ENCODE results near the gene PEG3.

The PEG3 gene

DNA sequence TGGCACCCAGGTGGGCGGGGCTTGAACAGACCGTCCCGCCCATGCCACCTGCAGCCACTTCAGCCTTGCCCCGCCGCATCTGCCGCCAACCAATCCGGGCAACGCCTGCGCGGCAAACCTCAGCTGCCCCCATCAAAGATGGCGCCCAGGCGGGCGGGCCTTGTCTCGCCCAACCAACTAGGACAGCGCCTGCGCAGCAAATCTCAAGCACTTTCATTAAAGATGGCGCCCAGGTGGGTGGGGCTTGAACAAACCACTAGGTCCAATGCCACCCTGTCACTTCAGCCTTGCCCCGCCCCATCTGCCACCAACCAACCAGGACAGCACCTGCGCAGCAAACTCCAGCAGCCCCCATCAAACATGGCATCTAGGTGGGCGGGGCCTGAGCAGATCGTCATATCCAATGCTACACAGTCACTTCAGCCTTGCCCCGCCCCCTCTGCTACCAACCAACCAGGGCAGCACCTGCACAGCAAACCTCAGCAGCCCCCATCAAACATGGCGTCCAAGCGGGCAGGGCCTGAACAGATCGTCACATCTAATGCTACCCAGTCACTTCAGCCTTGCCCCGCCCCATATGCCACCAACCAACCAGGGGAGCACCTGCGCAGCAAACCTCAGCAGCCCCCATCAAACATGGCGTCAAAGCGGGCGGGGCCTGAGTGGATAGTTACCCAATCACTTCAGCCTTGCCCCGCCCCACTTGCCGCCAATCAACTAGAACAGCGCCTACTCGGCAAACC is 1.4 kb downstream of the PEG3 start:
- no peak for DNase-seq

GRCh38 chr19:56838024-56838908 is 2.3 kb downstream of the PEG3 start:
- no peak for DNase-seq

- DNase-seq: no peak
Measured at GRCh38 chr19:56837492-56838023, 3.0 kb downstream of the PEG3 start.

DNA sequence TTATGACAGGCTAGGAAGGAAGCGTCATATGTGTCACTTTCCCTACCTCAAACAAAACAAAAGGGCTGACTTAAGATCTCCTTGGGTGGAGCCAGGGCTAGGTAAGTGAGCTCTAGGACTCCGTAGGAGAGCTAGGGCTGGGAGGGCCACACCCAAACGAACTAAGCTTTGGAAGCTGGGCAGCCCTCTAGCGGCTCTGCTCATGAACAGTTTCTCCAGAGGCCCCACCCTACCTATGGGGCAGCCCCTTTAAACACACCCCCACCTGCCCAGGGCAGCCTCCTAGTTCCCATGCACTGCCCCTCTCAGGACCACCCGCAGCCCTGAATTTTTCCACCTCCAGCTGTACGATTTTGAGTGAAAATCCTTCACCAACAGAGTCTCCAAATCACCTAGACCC is 3.5 kb downstream of the PEG3 start:
- no peak for DNase-seq

DNA sequence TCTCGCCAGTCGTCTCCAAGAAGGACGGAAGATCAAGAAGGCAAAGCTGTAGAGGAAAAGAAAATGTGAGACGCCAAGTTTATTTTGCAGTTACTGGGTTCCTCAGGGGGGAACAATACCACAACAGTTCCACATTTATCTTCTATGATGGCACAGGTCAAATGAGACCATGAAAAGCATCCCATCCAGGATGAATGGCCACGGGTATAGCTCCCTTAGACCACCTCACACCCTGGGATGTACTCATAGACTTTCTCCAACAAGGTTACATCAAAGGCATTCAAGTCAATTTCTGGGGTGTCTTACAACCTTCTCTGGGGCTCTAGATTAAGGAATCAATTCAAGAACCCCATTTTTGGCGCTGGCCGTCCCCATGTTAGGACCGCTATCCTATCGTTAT is 4.5 kb downstream of the PEG3 start:
- no peak for DNase-seq

DNA sequence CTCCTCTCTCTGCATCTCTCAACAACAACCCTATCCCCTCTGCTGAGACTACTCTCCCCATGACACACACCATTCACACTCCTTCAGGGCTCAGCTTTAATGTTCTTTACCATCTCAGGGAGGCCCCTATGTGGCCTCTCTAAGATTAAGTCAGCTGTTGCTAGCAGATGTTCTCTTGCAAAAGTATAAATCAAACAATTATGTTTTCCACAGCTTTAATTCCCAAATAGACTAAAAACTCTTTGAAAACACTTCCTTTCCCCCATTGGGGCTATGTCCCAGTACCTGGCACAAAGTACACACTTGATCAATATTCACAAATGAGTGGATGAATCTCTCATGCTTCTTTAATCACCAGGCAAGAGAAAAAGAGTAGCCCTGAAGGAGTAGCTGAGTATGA is 5.1 kb downstream of the PEG3 start:
- no peak for DNase-seq

- no peak for DNase-seq
Measured at GRCh38 chr19:56834564-56835375, 5.8 kb downstream of the PEG3 start.

GRCh38 chr19:56832352-56832928 is 8.1 kb downstream of the PEG3 start:
- no peak for DNase-seq

- DNase-seq: no peak
Measured at GRCh38 chr19:56831255-56831654, 9.3 kb downstream of the PEG3 start.

- DNase-seq: no peak
Measured at GRCh38 chr19:56829596-56829995, 10.9 kb downstream of the PEG3 start.

- no peak for DNase-seq
Measured at GRCh38 chr19:56827708-56828107, 12.8 kb downstream of the PEG3 start.

- no peak for DNase-seq
Measured at GRCh38 chr19:56823956-56824355, 16.6 kb downstream of the PEG3 start.

DNA sequence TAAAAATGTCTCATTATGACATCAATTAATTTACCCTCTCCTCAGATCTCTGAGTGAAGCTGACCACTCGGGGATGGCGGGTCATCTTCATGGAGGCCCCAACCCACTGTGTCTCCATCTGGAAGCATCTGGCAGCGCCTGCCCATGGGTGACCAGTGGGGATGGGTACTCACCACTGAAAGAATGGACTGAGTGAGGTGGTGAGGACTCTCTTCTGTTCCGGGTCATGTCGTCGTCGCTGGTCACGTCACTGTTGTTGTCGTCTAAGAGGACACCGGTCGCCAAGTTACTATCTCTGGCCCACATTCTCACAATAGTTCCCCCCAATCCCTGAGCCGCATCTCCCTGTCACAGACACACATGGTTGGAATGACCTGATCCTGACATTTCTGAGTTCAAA is 17.1 kb downstream of the PEG3 start:
- DNase-seq: no peak

- no peak for DNase-seq
Measured at GRCh38 chr19:56822755-56823154, 17.8 kb downstream of the PEG3 start.

DNA sequence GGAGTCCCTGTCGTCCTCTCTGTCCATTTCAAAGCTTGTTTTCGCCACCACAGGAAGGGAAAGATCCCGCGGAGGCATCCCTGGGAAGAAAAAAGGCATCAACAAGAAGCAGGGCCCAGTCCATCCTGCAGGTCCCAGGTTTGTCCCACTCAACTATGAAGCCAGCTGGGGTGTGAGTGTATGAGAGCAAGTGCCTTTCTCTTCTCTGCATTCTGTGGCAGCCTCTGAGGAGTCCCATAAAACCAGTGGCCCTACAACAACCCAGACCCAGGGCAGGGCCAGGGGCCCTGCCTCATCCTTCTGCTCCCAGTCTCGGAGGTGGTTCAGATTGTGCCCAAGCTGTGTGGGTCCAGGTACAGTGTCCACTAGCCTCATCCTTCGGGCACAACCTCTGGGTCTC is 18.9 kb downstream of the PEG3 start:
- no peak for DNase-seq

GRCh38 chr19:56821209-56821608 is 19.3 kb downstream of the PEG3 start:
- DNase-seq: no peak

- DNase-seq: no peak
Measured at GRCh38 chr19:56819166-56819565, 21.4 kb downstream of the PEG3 start.

GRCh38 chr19:56814656-56815055 is 25.9 kb downstream of the PEG3 start:
- no peak for DNase-seq

DNA sequence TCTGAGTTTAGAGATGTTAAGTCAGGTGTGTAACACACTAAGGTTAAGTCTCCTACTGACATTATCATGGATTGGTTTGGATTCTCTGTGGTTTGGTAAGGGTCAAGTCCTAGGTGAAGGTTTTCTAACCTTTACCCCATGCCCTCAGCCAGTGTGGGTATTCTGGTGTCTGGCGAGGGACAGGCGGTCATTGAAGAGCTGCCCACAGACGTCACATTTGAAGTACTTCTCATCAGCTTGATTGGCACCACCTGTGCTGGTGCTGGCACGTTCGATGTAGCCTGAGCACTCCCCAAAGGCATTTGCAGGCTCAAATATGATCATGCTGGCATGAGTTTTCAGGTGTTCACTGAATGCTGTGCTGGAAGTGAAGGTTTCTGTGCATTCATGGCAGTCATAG is 27.0 kb downstream of the PEG3 start:
- DNase-seq: no peak

DNA sequence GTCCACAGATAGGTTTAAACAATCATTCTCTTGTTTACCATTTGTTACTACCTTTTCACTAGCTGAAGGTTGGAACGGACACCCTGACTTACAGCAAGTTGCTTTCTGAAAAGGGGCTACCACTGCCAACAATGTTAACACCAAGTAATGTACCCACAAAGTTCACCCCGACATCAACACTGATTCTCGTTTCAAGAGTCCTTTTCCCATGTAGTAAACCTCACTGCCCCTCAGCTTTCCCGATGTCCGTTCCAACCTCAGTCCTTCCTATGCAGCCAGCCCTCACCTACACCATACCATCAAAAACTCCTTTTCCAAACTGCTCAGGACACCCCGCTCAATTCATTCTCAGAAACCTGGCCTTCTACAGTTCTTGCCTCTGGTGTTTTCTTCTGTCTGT is 29.0 kb downstream of the PEG3 start:
- DNase-seq: no peak

- DNase-seq: no peak
Measured at GRCh38 chr19:56810260-56810659, 30.3 kb downstream of the PEG3 start.

GRCh38 chr19:56808717-56809392 is 31.7 kb downstream of the PEG3 start:
- DNase-seq: no peak

Measured in effector CD8-positive, alpha-beta T cell (primary cell).